A673 (cell line): ENCODE data around the gene SLIT3.

Source experiments
- CTCF ChIP-seq: fragments of 300-800, 200-600 bp; sonication (generic); conservative IDR thresholded peaks from 2 replicates; pipeline ENCODE4 v1.5.1; 2017; ENCODE audit warnings: low read depth, mild to moderate bottlenecking, antibody characterized with exemption, low read length, moderate library complexity, mixed read lengths
- EZH2 ChIP-seq: fragments of 200-600 bp; sonication (generic); IDR thresholded peaks from 2 replicates; pipeline ENCODE4 v1.6.1; 2017; ENCODE audit warnings: borderline replicate concordance, low read depth, mild to moderate bottlenecking, mixed read lengths, antibody characterized with exemption, low read length; ENCODE audit not compliant: poor library complexity, severe bottlenecking

GRCh38 chr5:169273451-169273850 is 27.5 kb downstream of the SLIT3 start:
- TF ChIP-seq EZH2 (no peak), CTCF (no peak)
